ENCODE measurements around the gene GNMT. TPM values are rescaled to one million over a fixed set of nuclear protein-coding genes. Genes with fewer than 3 reads are reported as not detected.

Gene GNMT
- total RNA-seq, 2 experiments from 2014 or later: 0.25 to 0.38 TPM

- no peaks in the 10 kb centered on the region for H3K9me3 Mint-ChIP-seq
- peaks cover 45% of the 10 kb centered on the region for H3K4me1 Mint-ChIP-seq (ENCODE audit: low read depth)
- peak; percentile 94 for DNase-seq
- TF ChIP-seq, protein P1, sequence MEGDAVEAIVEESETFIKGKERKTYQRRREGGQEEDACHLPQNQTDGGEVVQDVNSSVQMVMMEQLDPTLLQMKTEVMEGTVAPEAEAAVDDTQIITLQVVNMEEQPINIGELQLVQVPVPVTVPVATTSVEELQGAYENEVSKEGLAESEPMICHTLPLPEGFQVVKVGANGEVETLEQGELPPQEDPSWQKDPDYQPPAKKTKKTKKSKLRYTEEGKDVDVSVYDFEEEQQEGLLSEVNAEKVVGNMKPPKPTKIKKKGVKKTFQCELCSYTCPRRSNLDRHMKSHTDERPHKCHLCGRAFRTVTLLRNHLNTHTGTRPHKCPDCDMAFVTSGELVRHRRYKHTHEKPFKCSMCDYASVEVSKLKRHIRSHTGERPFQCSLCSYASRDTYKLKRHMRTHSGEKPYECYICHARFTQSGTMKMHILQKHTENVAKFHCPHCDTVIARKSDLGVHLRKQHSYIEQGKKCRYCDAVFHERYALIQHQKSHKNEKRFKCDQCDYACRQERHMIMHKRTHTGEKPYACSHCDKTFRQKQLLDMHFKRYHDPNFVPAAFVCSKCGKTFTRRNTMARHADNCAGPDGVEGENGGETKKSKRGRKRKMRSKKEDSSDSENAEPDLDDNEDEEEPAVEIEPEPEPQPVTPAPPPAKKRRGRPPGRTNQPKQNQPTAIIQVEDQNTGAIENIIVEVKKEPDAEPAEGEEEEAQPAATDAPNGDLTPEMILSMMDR (IDR thresholded peaks at IDR 0.05): no peak
- CTCF ChIA-PET: interaction anchor here (1.3 to 2.5 kb wide), 3 partner anchors 49 to 165 kb away, joined by 8 to 10 read pairs (median 9); partner anchors contain the start of gene CNPY3
- POLR2A ChIA-PET: interaction anchor here (0.6 to 3.8 kb wide), 28 partner anchors 9 to 271 kb away, joined by 3 to 38 read pairs (median 4); partner anchors contain the start of genes CNPY3, CUL7, KLHDC3 and PTCRA
- intact Hi-C loops (cut with micrococcal nuclease): loop anchor here (1.0 to 5.0 kb wide), 2 partner anchors 33 to 49 kb away; partner anchors contain the start of genes KLHDC3 and MEA1
- ATAC-seq: peak; percentile 92
- peaks cover 20% of the 10 kb centered on the region for H3K36me3 Mint-ChIP-seq (ENCODE audit: low read depth)
- peak within 1 kb of the TSS; percentile 95 for H3K27ac Mint-ChIP-seq
- H3K27me3 Mint-ChIP-seq: no peaks in the 10 kb centered on the region
- peak within 1 kb of the TSS; percentile 88 for H3K4me3 Mint-ChIP-seq
Observed at GRCh38 chr6:42978839-42979522, 18.4 kb downstream of the GNMT start, which contains the start of gene PEX6. Gene PEX6 (minus strand): TSS chr6:42979181. CDS start chr6:42979150, 31 bp downstream.

- H3K27ac Mint-ChIP-seq: peak overlapping the region; percentile 95
- H3K4me1 Mint-ChIP-seq (ENCODE audit: low read depth): peaks cover 43% of the 10 kb centered on the region
- TF ChIP-seq, protein P1 (IDR thresholded peaks at IDR 0.05): no peak
- H3K36me3 Mint-ChIP-seq (ENCODE audit: low read depth): peaks cover 19% of the 10 kb centered on the region
- ChIA-PET POLR2A (interaction anchor here (0.6 to 3.8 kb wide), 26 partner anchors 8 to 272 kb away, joined by 3 to 38 read pairs (median 4); partner anchors contain the start of genes CNPY3, CUL7, KLHDC3 and PTCRA), CTCF (interaction anchor here (1.3 to 2.5 kb wide), 3 partner anchors 50 to 164 kb away, joined by 8 to 10 read pairs (median 9); partner anchors contain the start of gene CNPY3)
- DNase-seq (peak; percentile 49), ATAC-seq (peak; percentile 17)
- no peaks in the 10 kb centered on the region for H3K9me3 Mint-ChIP-seq
- intact Hi-C loops (cut with micrococcal nuclease): loop anchor here (1.0 to 5.0 kb wide), 2 partner anchors 33 to 49 kb away; partner anchors contain the start of genes KLHDC3 and MEA1
- H3K27me3 Mint-ChIP-seq: no peaks in the 10 kb centered on the region
- H3K4me3 Mint-ChIP-seq: peak overlapping the region; percentile 85
Observed at GRCh38 chr6:42979523-42980177, 19.1 kb downstream of the GNMT start.

DNA sequence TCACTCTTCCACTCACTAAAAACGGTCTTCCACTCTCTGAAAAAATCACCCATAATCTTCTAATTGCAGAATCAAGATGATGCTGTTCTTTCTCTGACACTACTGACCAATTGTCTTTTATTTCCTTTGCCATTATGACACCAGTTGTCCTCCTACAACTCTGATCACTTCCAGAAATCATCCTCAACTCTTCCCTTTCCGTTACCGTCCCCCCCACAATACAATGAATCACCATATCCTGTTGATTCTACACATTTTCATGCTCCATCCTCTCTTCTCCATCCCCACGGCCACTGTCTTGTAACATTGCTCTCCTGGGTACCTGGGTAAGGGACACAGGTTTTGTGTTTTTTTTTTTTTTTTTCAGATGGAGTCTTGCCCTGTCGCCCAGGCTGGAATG is 21.3 kb downstream of the GNMT start:
- no peak overlapping the region for H3K4me3 Mint-ChIP-seq
- peaks cover 10% of the 10 kb centered on the region for H3K36me3 Mint-ChIP-seq (ENCODE audit: low read depth)
- intact Hi-C loops (cut with micrococcal nuclease): no loop called here
- H3K27ac Mint-ChIP-seq: peak overlapping the region; percentile 2
- H3K27me3 Mint-ChIP-seq: no peaks in the 10 kb centered on the region
- no peaks in the 10 kb centered on the region for H3K9me3 Mint-ChIP-seq
- POLR2A ChIA-PET: no interaction called here
- CTCF ChIA-PET: no interaction called here
- H3K4me1 Mint-ChIP-seq (ENCODE audit: low read depth): peaks cover 43% of the 10 kb centered on the region
- TF ChIP-seq, protein P1 (IDR thresholded peaks at IDR 0.05): no peak
- no peak for ATAC-seq
- DNase-seq: no peak

- Mint-ChIP-seq H3K4me1 (ENCODE audit: low read depth) (peaks cover 55% of the 10 kb centered on the region), H3K27ac (peak within 1 kb of the TSS; percentile 84), H3K36me3 (ENCODE audit: low read depth) (peaks cover 6% of the 10 kb centered on the region), H3K27me3 (no peaks in the 10 kb centered on the region), H3K4me3 (peak within 1 kb of the TSS; percentile 88), H3K9me3 (no peaks in the 10 kb centered on the region)
- CTCF ChIA-PET: interaction anchor here (1.0 to 1.8 kb wide), 5 partner anchors 25 to 245 kb away, joined by 3 to 7 read pairs (median 3); partner anchors contain the start of gene DNPH1
- intact Hi-C loops (cut with micrococcal nuclease): no loop called here
- DNase-seq (peak; percentile 99), ATAC-seq (peak; percentile 94)
- TF ChIP-seq, protein P1 (IDR thresholded peaks at IDR 0.05): no peak
- POLR2A ChIA-PET: interaction anchor here (0.6 to 2.2 kb wide), 13 partner anchors 9 to 253 kb away, joined by 3 to 17 read pairs (median 5); partner anchors contain the start of genes CNPY3, KLC4, KLHDC3 and MEA1
Observed at GRCh38 chr6:42984001-42984923, 23.7 kb downstream of the GNMT start, which contains the start of gene PPP2R5D. Gene PPP2R5D (plus strand): TSS chr6:42984570. CDS start chr6:42984678, 108 bp downstream.
